Measurements from ENCODE around the gene SP110. TPM values are rescaled to one million over a fixed set of nuclear protein-coding genes. Genes with fewer than 3 reads are reported as not detected.
"Not testable (repeated sequence)": the region's sequence is repeated elsewhere in the genome, so short reads cannot be mapped to it uniquely, and the experiment has no call there.

Gene SP110
- total RNA-seq, 2 experiments from 2014 or later, result 128 to 135 TPM

- DNase-seq; H3K27me3 Mint-ChIP-seq (ENCODE audit: low read depth); ATAC-seq; H3K27ac Mint-ChIP-seq; H3K36me3 Mint-ChIP-seq (ENCODE audit: low read depth); POLR2A ChIA-PET; H3K4me3 Mint-ChIP-seq; H3K4me1 Mint-ChIP-seq (ENCODE audit: low read depth); H3K9me3 Mint-ChIP-seq (ENCODE audit: insufficient read depth): not testable (repeated sequence)
- CTCF ChIA-PET, result interaction anchor here (0.6 kb wide), 1 partner anchor 220 kb away, joined by 3 read pairs; no protein-coding TSS in a partner anchor
These were observed 100.0 kb downstream of the SP110 start for GRCh38 chr2:230119827-230120226.

Other genes with a start within 250 kb of the SP110 start
- gene SLC16A14, start 151.1 kb downstream of the SP110 start, total RNA-seq, result under 1 TPM; 0.61 to 0.63 TPM
- gene SP140, start 5.8 kb upstream of the SP110 start, total RNA-seq, result 10 to 100 TPM; 57.5 to 58.3 TPM
- 10 to 100 TPM; 90.5 to 96.2 TPM for gene SP140L, start 107.2 kb upstream of the SP110 start, total RNA-seq
- gene SP100, start 196.2 kb upstream of the SP110 start, total RNA-seq, result 100 to 1,000 TPM; 295 to 309 TPM

Data from activated CD8-positive, alpha-beta T cell treated with anti-CD3 and anti-CD28 coated beads, Interleukin-2, amount 10 ng/mL, durations not matched to agents 7 days and 5 days (primary cell).